Stimulated activated naive CD8-positive, alpha-beta T cell treated with anti-CD3 and anti-CD28 coated beads, Interleukin-15, Interleukin-2, amounts not matched to agents 100 ng/mL and 50 ng/mL, for 24 hours (primary cell): Measurements from ENCODE around the gene PWWP2B.

Source experiments
- H3K27ac Mint-ChIP-seq: one replicate; pipeline ENCODE4 v1.8.0; 2021; ENCODE audit warnings: mild to moderate bottlenecking, mixed read lengths
- H3K27me3 Mint-ChIP-seq: one replicate; pipeline ENCODE4 v1.8.0; 2021; ENCODE audit warnings: mixed read lengths
- H3K36me3 Mint-ChIP-seq: one replicate; pipeline ENCODE4 v1.8.0; 2021; ENCODE audit warnings: low read depth, mixed read lengths
- H3K4me1 Mint-ChIP-seq: one replicate; pipeline ENCODE4 v1.8.0; 2021; ENCODE audit warnings: low read depth, mixed read lengths
- H3K4me3 Mint-ChIP-seq: one replicate; pipeline ENCODE4 v1.8.0; 2021; ENCODE audit warnings: mild to moderate bottlenecking, mixed read lengths
- H3K9me3 Mint-ChIP-seq: one replicate; pipeline ENCODE4 v1.8.0; 2021; ENCODE audit warnings: mixed read lengths

PWWP2B gene

GRCh38 chr10:132357286-132358058 is 39.5 kb upstream of the PWWP2B start:
- Mint-ChIP-seq H3K27ac (no peak overlapping the region), H3K27me3 (no peaks in the 10 kb centered on the region), H3K4me1 (peaks cover 3% of the 10 kb centered on the region), H3K9me3 (no peaks in the 10 kb centered on the region), H3K4me3 (no peak overlapping the region), H3K36me3 (no peaks in the 10 kb centered on the region)

DNA sequence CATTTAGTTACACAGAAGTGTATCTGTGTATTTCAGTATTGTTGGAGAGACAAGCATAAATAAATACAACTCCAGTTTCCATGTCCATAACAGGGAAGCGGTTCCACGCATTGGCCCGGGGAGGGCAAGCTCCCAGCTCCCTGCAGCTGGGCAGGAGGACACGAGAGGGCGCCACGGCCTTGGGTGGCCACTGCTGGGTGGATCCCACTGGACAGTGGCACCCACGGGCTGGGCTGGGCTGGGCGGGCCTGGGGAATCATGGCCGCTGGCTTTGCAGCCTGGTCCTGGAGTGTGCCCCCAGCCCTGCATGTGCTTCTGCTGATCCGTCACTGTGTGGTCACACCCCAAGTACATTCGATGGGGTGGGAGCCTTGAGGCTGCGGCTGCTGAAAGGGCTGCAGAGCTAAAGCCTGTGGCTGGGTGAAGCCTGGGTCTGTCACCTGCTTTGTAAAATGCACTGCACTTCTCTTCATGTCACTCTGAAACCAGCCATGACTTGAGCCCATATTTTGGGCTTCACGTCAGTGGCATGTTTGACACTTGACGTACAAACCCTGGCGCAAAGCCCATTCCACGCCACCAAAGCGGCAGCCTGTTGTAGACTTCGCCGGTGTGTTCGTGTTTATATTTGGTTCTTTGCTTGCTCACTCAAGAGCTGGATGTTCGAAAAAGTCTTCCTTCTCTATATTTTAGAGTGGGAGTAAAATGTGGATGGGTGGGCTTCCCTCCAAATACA is 37.5 kb upstream of the PWWP2B start:
- H3K9me3 Mint-ChIP-seq = peaks cover 5% of the 10 kb centered on the region
- H3K27ac Mint-ChIP-seq = no peak overlapping the region
- no peaks in the 10 kb centered on the region for H3K27me3 Mint-ChIP-seq
- H3K4me3 Mint-ChIP-seq = no peak overlapping the region
- H3K36me3 Mint-ChIP-seq = peaks cover 5% of the 10 kb centered on the region
- H3K4me1 Mint-ChIP-seq = peaks cover 5% of the 10 kb centered on the region

DNA sequence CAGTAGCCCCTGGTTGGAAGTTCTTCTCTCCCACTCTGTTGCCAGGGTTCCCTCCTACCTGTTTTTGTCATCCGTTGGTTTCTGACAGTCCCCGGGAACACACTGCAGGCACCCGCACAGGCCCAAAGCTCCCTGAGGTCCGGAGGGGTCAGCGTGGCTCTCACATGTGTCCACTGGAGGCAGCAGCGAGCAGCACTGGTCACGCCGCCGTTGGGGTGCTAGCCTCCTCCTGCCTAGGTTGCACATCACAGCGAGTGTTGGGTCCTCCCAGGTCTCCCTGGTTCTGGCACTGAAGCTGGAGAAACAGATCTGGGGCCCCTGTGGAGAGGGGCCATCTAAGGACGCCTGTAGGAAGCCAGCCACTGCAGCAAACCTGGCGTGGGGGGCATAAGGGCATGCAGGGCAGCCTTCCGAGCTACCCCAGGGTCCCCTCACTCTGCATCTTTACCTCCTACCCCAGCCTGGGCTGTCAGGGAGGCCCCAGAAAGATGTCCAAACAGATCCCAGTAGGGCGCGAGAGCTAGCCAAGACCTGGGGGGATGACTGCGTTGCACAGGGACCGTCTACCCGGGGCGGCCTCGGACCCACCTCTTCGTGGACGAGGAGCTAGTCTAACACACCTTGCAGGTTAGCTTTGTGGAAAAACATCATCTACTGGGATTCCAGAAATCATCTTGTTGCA is 36.1 kb upstream of the PWWP2B start:
- H3K27ac Mint-ChIP-seq = no peak overlapping the region
- H3K27me3 Mint-ChIP-seq = no peaks in the 10 kb centered on the region
- H3K9me3 Mint-ChIP-seq = peaks cover 5% of the 10 kb centered on the region
- peaks cover 12% of the 10 kb centered on the region for H3K36me3 Mint-ChIP-seq
- H3K4me1 Mint-ChIP-seq = peaks cover 9% of the 10 kb centered on the region
- no peak overlapping the region for H3K4me3 Mint-ChIP-seq

DNA sequence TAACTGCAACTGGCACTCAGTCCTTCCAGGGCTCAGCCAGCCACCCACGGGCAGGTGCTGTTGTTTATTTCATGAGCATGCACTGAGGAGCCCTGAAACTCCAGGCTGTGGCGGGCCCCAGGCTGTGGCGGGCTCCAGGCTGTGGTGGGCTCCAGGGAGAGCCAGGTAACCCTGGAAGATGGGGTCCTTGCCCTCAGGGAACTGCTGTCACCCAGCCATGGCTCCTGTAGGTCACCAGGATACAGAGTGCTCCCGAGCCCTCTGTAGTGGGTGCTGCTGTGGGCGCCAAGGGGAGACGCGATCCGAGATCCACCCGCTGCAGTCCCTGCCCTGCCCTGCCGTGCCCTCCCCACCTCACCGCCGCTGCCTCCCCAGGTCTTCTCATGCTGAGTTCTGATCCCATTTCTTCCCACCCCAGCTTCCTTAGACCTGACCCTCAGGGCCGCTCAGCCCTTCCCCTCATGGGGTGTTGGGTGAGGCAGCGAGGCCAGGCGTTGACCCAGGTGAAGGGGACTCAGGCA is 35.4 kb upstream of the PWWP2B start:
- Mint-ChIP-seq H3K27me3 (no peaks in the 10 kb centered on the region), H3K27ac (no peak overlapping the region), H3K4me3 (no peak overlapping the region), H3K4me1 (peaks cover 9% of the 10 kb centered on the region), H3K9me3 (peaks cover 5% of the 10 kb centered on the region), H3K36me3 (peaks cover 12% of the 10 kb centered on the region)

DNA sequence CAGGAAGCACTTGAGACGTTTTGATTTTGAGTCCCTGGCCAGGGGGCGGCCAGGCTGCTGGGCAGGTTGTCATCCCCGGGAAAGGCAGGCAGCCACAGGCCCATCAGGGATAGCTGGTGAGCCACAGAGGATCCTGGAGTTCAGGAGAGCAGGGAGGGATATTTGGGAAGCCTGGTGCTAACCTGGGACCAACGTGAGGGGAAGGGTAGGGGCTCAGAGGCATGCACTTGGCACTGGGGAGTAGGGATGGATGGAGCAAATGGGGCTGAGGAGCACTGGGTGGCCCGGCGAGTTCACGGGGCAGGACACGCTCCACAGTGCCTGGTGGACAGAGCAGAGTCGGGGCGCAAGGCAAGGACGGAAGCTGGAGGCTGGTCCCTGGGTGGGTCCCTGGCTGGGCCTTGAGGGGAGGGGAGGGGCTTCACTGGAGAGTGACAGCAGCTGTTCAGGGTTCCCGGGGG is 34.8 kb upstream of the PWWP2B start:
- Mint-ChIP-seq H3K27ac (no peak overlapping the region), H3K27me3 (no peaks in the 10 kb centered on the region), H3K9me3 (peaks cover 5% of the 10 kb centered on the region), H3K36me3 (peaks cover 16% of the 10 kb centered on the region), H3K4me3 (no peak overlapping the region), H3K4me1 (peaks cover 9% of the 10 kb centered on the region)

GRCh38 chr10:132363376-132363775 is 33.6 kb upstream of the PWWP2B start:
- no peak overlapping the region for H3K4me3 Mint-ChIP-seq
- H3K27me3 Mint-ChIP-seq = no peaks in the 10 kb centered on the region
- H3K27ac Mint-ChIP-seq = no peak overlapping the region
- peaks cover 20% of the 10 kb centered on the region for H3K36me3 Mint-ChIP-seq
- peaks cover 5% of the 10 kb centered on the region for H3K9me3 Mint-ChIP-seq
- H3K4me1 Mint-ChIP-seq = peaks cover 9% of the 10 kb centered on the region

- H3K36me3 Mint-ChIP-seq = peaks cover 20% of the 10 kb centered on the region
- H3K4me1 Mint-ChIP-seq = peaks cover 9% of the 10 kb centered on the region
- peak overlapping the region; percentile 88 for H3K27ac Mint-ChIP-seq
- H3K9me3 Mint-ChIP-seq = peaks cover 5% of the 10 kb centered on the region
- no peaks in the 10 kb centered on the region for H3K27me3 Mint-ChIP-seq
- peak overlapping the region; percentile 24 for H3K4me3 Mint-ChIP-seq
Measured at GRCh38 chr10:132363921-132364593, 32.9 kb upstream of the PWWP2B start.

DNA sequence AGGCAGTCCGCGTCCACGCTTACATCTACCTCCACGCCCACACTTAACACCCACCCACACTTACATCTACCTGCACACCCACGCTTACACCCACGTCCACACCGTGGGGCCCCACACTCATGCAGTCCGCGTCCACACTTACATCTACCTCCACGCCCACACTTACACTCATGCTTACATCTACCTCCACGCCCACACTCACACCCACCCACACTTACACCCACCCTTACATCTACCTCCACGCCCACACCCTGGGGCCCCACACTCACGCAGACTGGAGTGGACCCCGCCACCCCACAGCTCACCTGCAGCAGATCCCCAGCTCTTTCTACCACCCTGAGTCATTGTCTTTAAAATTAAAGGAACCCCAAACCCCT is 32.4 kb upstream of the PWWP2B start:
- H3K36me3 Mint-ChIP-seq = peaks cover 20% of the 10 kb centered on the region
- H3K27ac Mint-ChIP-seq = peak overlapping the region; percentile 88
- peaks cover 5% of the 10 kb centered on the region for H3K9me3 Mint-ChIP-seq
- no peaks in the 10 kb centered on the region for H3K27me3 Mint-ChIP-seq
- peaks cover 9% of the 10 kb centered on the region for H3K4me1 Mint-ChIP-seq
- peak overlapping the region; percentile 24 for H3K4me3 Mint-ChIP-seq

DNA sequence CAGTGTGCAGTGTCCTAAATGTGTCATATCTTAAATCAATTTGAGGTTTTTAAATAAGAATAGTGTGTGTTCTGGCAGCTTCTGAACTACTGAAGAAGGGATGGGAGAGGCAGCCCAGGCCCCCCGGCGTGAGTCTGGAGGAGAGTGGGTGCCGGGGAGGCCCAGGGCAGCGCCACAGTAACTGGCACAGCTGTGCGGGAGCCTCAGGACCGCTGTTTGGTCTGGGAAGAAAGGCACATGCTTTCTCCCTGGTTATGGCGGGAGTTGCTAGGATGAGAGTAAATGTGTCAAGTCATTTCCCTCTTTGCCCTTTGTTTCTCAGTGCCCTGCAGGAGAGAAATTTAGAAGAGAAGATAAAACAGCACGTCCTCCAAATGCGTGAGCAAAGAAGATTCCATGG is 31.9 kb upstream of the PWWP2B start:
- Mint-ChIP-seq H3K27ac (peak overlapping the region; percentile 88), H3K4me3 (peak overlapping the region; percentile 24), H3K36me3 (peaks cover 20% of the 10 kb centered on the region), H3K9me3 (peaks cover 5% of the 10 kb centered on the region), H3K4me1 (peaks cover 9% of the 10 kb centered on the region), H3K27me3 (no peaks in the 10 kb centered on the region)

DNA sequence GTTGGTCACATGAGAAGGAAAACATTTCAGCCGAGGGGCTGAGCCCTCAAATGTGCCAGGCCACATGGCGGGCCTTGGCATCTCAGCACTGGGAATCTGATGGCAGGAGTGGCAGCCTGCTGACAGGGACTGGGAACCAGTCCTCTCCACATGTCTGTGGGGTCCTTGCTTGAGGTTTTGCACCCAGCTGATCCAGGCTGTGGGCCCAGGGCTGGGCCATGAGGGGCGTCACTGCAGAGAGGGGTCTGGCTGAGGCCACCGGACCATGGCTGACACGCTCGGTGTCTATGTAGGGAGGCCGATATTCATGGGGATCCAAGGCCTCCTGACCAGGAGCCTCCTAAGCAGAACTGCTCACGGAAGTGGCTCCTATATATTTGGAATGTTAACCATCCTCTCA is 31.0 kb upstream of the PWWP2B start:
- Mint-ChIP-seq H3K4me1 (peaks cover 9% of the 10 kb centered on the region), H3K27ac (no peak overlapping the region)

GRCh38 chr10:132366499-132366898 is 30.5 kb upstream of the PWWP2B start:
- Mint-ChIP-seq H3K4me3 (no peak overlapping the region), H3K27ac (no peak overlapping the region), H3K36me3 (peaks cover 20% of the 10 kb centered on the region), H3K27me3 (no peaks in the 10 kb centered on the region), H3K4me1 (peaks cover 9% of the 10 kb centered on the region), H3K9me3 (peaks cover 5% of the 10 kb centered on the region)

More for the DNA sequence above, 31.0 kb upstream of the PWWP2B start:
- Mint-ChIP-seq H3K9me3 (peaks cover 5% of the 10 kb centered on the region), H3K36me3 (peaks cover 20% of the 10 kb centered on the region), H3K27me3 (no peaks in the 10 kb centered on the region), H3K4me3 (no peak overlapping the region)

DNA sequence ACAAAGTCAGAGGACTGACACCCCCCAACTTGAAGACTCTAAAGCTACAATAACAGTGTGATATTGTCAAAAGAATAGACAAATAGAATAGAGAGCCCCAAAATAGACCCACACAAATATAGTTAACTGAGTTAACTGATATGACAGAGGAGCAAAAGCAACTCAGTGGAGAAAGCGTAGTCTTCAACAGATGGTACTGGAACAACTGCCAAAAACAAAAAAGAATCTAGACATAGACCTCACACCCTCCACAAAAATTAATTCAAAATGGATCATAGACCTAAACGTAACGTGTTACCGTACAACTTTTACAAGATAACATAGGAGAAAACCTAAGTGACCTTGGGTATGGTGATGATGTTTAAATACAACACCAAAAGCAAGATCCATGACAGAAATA is 28.6 kb upstream of the PWWP2B start:
- peaks cover 5% of the 10 kb centered on the region for H3K9me3 Mint-ChIP-seq

DNA sequence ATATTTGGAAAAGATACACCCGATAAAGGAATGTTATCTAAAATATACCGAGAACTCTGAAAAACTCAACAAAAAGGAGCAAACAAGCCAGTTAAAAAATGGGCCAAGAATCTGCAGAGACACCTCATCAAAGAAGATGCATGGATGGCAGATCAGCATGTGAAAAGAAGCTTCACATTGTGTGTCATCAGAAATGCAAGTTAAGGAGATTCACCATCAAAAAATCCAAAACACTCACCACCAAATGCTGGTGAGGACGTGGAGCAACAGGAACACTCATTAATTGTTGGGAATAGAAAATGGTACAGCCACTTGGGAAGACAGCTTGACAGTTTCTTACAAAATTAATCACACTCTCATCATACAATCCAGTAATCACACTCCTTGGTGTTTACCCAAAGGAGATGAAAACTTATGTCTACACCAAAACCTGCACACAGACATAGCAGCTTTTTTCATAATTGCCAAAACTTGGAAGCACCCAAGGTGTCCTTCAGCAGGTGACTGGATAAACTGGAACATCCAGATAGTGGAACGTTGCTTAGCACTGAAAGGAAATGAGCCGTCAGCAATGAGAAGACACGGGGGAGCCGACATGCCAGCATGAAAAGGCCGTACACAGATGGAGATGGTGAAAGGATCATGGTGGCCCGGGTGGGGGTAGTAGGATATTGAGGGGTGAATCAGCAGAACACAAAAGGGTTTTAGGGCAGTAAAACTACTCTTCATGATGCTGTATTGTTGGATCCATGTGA is 27.9 kb upstream of the PWWP2B start:
- H3K36me3 Mint-ChIP-seq = peaks cover 20% of the 10 kb centered on the region
- H3K4me1 Mint-ChIP-seq = peaks cover 13% of the 10 kb centered on the region
- H3K27ac Mint-ChIP-seq = no peak overlapping the region

More for the DNA sequence above, 28.6 kb upstream of the PWWP2B start:
- Mint-ChIP-seq H3K27me3 (no peaks in the 10 kb centered on the region), H3K27ac (no peak overlapping the region), H3K4me3 (no peak overlapping the region), H3K36me3 (peaks cover 20% of the 10 kb centered on the region), H3K4me1 (peaks cover 13% of the 10 kb centered on the region)

GRCh38 chr10:132369636-132370185 is 27.3 kb upstream of the PWWP2B start:
- no peak overlapping the region for H3K4me3 Mint-ChIP-seq
- H3K4me1 Mint-ChIP-seq = peaks cover 6% of the 10 kb centered on the region
- no peaks in the 10 kb centered on the region for H3K9me3 Mint-ChIP-seq
- H3K27ac Mint-ChIP-seq = no peak overlapping the region
- no peaks in the 10 kb centered on the region for H3K27me3 Mint-ChIP-seq
- H3K36me3 Mint-ChIP-seq = peaks cover 13% of the 10 kb centered on the region

More for the DNA sequence above, 27.9 kb upstream of the PWWP2B start:
- no peak overlapping the region for H3K4me3 Mint-ChIP-seq
- H3K27me3 Mint-ChIP-seq = no peaks in the 10 kb centered on the region
- peaks cover 5% of the 10 kb centered on the region for H3K9me3 Mint-ChIP-seq
